Right lung (tissue), 5 donors: ENCODE results near the gene ADAMTS2. TPM values are rescaled to one million over a fixed set of nuclear protein-coding genes. Genes with fewer than 3 reads are reported as not detected.
"Not testable (repeated sequence)": the region's sequence is repeated elsewhere in the genome, so short reads cannot be mapped to it uniquely, and the experiment has no call there.

ENCODE experiments used
- DNase-seq, 2 donors: peaks; one replicate each; pipeline ENCODE4 v3.0.0-alpha.2; 2013
- polyA plus RNA-seq, 5 donors: library from polyadenylated mRNA; unstranded; fragments of 120-200 nt; gene quantifications; one replicate each; pipeline versions ENCODE4 v1.2.1 to v1.2.3, GENCODE V29; 2013; ENCODE audit warnings: inconsistent platforms in 1 of 5, low replicate concordance in 1 of 5; ENCODE audit not compliant: insufficient read length in 5 of 5, insufficient read depth in 1 of 5

ADAMTS2 gene
- polyA plus RNA-seq, 5 donors, result 27.7 to 44.9 (median 31.5) TPM

GRCh38 chr5:179327021-179327735, 18.1 kb downstream of the ADAMTS2 start:
- no peak for DNase-seq

DNA sequence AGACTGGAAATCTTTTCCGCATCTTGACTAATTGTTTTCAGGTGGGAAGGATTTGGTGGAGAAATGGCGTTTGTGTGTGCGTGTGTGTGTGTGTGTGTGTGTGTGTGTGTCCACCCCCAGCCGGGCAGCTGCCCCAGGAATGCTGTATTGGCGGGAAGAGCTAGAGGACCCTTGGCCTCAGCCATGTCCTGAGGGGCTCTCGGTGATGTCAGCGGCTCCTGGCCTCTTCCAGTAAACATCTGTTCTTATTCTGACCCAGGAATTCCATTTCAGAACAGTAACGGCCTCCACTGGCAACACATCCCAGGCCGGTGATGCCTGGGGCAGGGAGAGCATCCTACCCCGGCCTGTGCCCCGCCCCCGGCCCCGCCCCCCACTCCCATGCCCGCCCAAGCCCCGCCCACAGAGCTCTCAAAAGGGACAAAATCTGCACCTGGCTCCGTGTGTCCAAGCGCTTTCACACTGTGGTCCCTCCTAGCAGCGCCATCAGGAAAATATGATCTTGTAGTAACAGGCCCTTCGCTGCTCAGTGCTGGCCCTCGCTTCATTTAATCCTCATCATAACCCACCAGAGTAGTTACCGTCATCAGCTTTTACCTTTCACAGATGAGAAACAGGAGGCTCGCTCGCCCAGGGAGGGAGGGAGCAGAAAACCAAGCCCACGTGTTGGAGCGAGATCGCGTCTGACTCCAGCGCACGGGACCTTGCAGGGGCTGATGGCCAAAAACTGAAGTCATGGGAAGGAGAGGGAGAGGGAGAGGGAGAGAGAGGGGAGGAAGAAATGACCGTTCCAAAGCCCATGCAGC, 18.9 kb downstream of the ADAMTS2 start:
- no peak for DNase-seq

GRCh38 chr5:179325296-179326031, 19.8 kb downstream of the ADAMTS2 start:
- no peak for DNase-seq

- no peak for DNase-seq
Observed at GRCh38 chr5:179324760-179325295, 20.4 kb downstream of the ADAMTS2 start.

GRCh38 chr5:179324316-179324715, 20.9 kb downstream of the ADAMTS2 start:
- DNase-seq, result not testable (repeated sequence)

GRCh38 chr5:179323026-179323870, 22.0 kb downstream of the ADAMTS2 start:
- DNase-seq, result no peak

GRCh38 chr5:179322071-179323025, 22.9 kb downstream of the ADAMTS2 start:
- DNase-seq, result no peak

DNA sequence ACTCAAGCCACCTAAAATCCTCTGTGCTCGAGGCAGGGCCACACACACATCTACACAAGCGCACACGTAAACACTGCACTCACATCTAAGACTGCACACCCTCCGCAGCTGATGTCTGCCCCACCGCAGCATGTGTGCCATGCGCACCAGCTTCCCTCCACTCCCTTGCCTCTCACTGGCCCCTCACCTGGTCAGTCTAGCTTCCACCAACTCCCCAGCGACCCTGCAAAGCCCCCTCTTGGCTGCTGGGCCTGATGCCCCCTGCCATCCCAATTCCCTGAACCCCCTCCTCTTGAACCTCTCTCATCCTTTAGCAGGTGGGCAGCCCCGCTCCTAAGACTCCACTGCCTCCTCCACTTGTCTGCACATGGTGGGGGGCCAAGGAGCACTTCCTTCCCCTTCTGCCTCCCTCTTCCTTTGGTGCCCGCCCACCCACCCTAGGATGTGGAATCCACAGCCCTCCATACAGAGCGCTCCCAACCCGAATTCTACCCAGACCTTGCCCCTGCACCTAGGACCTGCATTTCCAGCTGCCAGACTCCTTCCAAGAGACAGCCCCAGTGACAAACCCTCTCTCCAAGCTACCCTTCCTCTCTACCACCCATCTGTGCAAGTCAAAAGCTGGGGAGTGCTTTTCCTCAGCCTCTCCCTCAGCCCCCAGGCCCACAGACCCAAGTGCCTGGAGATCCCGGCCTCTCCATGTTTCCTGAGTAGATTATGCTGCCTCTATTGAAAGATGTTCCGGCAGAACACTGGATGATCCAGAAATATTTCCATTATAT, 23.9 kb downstream of the ADAMTS2 start:
- DNase-seq, result no peak

GRCh38 chr5:179319741-179320281, 25.4 kb downstream of the ADAMTS2 start:
- no peak for DNase-seq

DNA sequence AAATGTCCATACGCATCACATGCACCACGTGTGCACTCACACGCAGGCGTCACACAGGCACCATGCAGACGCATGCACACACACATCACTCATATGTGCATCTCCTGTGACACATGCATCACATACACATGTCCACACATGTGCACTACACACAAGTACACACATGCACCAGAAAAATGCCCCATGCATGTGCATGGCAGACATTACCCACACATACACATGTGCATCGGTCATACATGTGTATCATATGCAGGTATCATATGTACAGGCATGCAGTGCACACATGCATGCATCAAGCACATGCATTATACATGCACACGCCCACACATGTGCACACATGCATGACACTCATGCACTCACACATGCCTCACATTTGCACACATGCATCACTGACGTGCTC, 26.1 kb downstream of the ADAMTS2 start:
- DNase-seq, result no peak

GRCh38 chr5:179318221-179318955, 26.9 kb downstream of the ADAMTS2 start:
- DNase-seq, result no peak

DNA sequence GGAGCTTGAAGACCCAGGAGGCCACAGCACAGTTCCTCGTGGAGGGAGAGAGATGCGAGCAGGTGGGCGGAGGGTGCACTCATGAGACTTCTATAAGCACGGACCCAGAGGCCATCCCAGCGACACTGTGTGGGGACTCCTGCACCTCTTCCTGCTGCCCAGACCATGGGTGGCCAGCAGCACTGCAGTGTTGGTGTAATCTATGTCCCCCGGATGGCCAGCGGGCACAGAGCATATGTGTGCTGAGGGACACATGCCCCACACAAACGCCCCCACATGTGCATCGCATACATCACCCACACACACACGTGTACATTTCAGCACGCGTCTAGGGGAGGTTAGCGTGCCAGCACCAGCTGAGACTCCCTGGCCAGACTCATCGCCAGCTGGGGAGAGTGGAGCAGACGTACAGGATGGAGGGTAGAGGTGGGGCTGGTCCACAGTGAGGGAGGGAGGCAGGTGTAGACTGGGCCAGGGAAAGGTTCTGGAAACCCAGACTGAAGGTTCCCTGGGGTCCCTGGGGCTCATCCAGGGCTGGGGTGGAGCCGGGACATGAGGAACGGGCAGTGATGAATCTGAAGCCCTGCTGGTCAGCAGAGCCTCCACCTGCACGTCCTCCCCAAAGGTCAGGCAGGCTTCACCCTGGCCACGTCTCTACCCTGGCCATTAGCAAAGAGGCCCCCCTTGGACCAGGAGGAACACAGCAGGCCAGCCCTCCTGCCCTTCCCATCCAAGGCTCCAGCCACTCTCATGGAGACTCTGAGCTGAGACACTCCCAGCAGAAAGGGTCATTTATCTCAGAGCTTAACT, 27.6 kb downstream of the ADAMTS2 start:
- no peak for DNase-seq

- DNase-seq, result no peak
Observed at GRCh38 chr5:179316982-179317381, 28.3 kb downstream of the ADAMTS2 start.

GRCh38 chr5:179316111-179316551, 29.1 kb downstream of the ADAMTS2 start:
- no peak for DNase-seq

GRCh38 chr5:179315356-179315890, 29.8 kb downstream of the ADAMTS2 start:
- DNase-seq, result no peak

DNA sequence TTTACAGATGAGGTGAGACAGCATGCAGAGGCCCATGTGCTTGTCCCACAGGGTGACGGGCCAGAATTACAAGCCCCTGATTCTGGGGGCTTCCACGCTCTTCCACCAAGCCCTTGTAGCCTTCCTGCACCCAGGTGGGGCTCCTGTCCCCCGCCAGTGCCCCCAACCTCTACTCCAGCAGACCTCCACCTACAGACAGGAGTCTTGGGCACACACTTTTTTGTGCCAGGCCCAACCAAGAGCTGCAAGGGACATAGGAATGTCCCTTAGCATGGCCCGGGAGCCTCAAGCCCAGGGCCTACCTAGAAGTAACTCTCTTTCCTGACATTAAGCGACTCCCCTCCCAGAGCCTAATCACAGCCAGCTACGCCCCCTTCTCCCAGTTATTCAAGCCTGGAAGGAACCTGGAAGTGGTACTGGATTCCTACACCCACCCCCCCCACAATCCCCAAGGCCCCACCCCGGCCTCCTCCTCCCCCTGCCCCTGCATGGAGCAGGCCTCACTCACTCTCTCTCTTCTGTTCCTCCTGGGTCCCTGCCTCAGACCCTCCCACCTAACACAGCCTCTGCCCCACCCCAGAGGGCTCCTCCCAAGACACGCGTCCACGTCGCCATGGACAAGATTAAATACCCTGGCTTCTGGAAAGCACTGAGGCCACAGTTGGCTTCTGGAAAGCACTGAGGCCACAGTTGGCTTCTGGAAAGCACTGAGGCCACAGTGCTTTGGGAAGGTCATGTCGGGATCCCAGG, 30.5 kb downstream of the ADAMTS2 start:
- DNase-seq, result no peak
